Suprapubic skin (tissue), 3 donors: ENCODE data around the gene HTR7.

ENCODE experiments used
- EP300 ChIP-seq: sonication (generic); formaldehyde crosslinking; IDR thresholded peaks from one replicate; pipeline ENCODE4 v1.6.1; 2017; ENCODE audit warnings: antibody characterized with exemption
- POLR2A ChIP-seq, 2 donors: fragments of 450-650 bp; IDR thresholded peaks; one replicate each; pipeline ENCODE4 v1.6.1; 2017; ENCODE audit warnings: antibody characterized with exemption in 2 of 2, mild to moderate bottlenecking in 2 of 2, moderate library complexity in 2 of 2
- TF ChIP-seq, protein P1 (sequence below), 2 donors: fragments of 200-600 bp in 1 of 2; fragments of 450-650 bp in 1 of 2; sonication (generic) in 1 of 2; IDR thresholded peaks; one replicate each; pipeline ENCODE4 v1.5.1; 2016 to 2019; ENCODE audit warnings: antibody characterized with exemption in 2 of 2, mild to moderate bottlenecking in 1 of 2, moderate library complexity in 1 of 2

DNA sequence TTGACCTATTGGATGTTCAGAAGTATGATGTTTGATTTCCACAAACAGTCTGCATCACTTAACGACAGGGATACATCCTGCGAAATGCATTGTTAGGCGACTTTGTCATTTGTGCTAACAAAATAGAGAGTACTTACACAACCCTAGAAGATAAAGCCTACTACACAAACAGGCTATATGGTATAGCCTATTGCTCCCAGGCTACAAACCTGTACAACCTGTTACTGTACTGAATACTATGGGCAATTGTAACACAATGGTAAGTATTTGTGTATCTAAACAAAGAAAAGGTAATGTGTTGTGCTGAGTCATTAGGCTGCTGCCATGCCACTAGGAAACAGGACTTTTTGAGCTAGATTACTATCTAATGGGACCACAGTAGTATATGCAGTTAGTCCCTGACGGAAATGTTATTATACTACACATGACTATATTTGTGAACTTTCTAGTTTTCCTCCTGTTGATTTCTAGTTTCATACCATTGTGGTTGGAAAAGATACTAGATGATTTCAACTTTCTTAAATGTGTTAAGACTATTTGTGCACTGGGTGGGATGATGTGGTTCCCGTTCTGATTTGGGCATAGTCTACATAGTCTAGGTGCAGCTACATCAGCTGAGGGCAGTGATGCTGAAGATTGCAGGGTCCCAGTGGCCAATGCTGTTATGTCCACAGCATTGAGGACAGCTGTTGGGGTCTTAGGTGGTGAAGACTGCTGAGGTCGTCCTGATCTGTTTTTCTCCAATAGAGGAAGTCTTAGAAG, 161.7 kb downstream of the HTR7 start:
- TF ChIP-seq, protein P1, sequence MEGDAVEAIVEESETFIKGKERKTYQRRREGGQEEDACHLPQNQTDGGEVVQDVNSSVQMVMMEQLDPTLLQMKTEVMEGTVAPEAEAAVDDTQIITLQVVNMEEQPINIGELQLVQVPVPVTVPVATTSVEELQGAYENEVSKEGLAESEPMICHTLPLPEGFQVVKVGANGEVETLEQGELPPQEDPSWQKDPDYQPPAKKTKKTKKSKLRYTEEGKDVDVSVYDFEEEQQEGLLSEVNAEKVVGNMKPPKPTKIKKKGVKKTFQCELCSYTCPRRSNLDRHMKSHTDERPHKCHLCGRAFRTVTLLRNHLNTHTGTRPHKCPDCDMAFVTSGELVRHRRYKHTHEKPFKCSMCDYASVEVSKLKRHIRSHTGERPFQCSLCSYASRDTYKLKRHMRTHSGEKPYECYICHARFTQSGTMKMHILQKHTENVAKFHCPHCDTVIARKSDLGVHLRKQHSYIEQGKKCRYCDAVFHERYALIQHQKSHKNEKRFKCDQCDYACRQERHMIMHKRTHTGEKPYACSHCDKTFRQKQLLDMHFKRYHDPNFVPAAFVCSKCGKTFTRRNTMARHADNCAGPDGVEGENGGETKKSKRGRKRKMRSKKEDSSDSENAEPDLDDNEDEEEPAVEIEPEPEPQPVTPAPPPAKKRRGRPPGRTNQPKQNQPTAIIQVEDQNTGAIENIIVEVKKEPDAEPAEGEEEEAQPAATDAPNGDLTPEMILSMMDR (IDR thresholded peaks at IDR 0.05), result no peak
- TF ChIP-seq EP300 (no peak), POLR2A (IDR thresholded peaks at IDR 0.05) (no peak)
